ENCODE measurements around the gene PTPN3.

Gene PTPN3

DNA sequence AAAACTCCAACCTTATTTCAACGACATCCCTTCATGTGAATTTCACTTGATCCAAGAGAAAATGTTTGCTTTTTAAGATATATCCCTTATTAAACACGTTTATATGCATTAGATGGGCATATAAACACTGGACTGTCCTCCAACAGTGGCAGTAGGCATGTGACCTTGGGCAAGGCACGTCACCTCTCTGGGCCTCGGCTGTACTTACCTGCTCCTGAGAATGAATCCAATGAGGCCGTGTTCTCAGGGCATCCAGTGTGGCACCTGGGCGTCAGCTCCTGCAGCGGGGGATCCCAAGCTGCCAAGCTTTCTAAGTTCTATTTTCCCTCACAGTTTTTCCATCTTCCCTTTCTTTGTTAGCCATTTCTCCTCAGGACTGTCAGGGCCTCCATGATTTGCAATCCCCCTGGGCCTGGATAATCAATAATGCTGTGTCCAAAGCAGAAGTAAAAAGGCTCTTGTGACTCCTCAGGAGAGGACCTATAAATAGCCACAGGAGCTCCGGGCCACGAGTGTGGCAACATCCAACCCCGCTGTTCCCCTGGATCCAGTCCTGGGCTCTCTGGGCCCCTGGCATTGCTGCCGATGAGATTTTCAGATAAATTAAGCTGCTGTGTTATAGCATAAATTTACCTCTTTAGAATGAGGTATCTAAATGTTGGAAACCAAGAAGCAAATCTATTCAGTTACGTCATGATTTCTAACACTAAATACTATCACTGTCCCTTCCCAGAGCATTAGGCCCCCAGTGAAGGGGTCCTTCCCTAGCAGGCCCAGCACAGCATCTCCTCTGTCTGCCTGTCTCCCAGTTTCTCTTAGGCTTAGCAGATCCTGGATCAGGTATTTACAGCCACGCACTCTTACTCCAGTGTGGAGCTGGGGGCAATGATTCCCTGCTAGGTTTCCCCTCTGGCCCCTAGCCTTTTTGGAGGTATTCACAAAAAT is 76.8 kb downstream of the PTPN3 start:
- no peak for DNase-seq

DNA sequence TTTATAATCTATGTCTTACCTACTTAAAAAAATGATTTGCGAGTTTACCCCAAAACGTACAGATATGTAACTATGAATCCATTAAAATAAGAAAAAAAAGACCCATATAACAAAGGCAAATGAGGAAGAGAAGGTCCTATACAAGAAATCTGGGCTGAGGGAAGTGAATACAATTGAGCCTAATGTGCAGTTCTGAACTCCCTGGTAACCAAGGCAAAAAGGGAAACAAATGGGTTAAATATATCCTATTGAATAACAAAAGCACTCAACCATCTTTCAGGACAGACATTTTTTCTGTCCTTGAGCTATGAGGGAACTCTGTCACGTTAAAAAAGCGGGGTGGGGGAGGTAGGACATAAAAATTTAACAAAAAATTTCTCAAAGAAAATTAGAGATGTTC is 78.6 kb downstream of the PTPN3 start:
- no peak for DNase-seq

DNA sequence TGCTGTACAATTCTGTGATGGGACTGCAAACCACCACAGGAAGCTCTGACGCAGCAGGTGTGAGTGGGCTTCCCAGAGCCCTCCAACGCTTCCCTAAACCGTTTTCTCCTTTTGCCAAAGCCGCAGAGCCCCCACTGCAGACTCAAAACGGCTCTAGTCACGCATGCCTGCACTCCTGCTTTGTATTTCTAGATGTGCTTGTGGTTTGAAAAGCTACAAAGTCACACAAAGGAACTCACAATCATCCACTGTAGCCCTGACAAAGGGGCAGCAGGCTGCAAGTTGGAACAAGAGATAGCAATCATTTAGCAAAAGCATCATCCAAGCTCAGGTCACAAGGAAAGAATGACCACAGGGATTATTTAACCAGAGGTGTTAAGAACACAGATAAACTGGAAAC is 79.3 kb downstream of the PTPN3 start:
- DNase-seq, result no peak

DNA sequence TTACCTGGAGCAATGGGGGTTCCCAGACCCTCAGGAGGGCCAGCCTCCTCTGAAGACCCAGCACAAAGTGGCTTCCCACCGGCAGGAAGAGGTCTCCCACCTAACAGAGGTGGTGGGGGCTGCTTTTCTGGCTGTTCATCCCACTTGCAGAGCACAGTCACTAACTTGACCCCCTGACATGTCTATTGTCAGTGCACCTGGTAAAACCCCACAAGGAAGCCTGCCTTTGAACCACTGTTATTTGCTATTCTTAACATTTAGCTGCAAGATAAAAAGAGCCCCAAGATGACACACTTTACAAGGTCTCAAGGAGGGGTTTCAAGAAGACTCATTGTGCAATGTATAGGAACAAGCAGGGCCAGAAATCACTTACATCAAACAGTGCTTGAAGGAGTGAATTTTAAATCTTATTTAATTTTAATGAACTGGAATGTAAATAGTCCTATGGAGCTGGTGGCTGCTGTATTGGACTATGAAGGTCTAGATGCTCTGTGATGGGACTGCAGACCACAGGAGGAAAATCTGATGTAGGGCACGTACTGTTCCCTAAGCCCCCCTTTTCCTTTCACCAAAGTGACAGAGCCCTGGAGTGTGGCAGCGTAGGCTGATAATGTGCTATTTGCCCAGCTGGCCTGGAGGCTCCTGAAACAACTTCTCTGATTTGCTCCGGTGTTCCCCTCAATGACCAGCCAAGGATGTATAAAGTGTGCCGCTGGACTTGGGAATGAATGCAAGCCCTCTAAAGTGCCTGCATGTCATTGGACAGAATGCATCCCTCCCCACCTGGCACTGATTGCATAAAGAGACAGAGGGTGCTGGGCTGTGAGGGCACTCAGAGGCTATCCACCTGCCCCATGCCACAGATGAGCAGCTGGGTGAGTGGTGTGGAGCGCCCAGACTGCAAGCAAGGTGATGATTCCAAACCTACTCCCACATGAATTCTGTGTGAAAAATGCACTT is 80.2 kb downstream of the PTPN3 start:
- no peak for DNase-seq

DNA sequence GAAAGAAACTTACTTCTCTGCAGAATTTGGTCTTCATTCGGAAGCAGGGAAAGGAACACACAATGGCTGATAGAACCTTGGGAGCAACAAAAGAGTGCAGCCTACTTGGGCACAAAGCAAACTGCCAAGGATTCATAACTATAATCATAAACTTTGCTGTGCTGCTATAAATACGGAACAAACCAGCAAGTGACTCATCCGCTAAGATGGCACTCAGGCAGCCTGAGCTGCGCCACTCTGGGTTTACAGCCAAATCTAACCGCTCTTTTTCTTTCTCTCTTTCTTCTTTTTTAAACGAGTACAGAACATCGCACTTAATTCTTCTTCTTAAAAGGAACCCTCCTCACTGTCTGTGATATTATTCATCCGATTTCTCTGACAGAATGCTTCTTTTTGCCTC is 81.1 kb downstream of the PTPN3 start:
- DNase-seq, result no peak

DNA sequence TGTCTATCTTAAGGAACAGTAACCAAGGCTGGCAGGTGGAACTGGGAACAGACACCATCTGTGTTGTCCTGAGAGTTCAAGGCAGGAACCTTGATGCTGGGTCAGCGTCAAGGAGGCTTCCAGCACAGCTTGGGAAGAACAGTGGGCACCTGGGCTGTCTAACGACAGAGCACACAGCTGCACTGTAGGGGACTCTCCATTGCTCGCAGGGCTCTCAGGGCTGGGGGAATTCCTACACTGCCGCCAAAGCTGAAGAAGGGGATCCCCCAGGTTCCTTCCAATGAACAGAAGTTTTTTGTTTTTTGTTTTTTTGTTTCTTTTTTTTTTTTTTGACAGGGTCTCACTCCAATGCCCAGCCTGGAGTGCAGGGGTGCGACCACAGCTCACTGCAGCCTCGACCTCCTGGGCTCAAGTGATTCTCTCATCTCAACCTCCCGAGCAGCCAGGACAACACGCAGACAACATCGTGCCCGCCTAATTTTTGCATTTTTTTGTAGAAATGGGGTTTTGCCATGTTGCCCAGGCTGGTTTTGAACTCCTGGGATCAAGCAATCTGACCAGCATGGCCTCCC is 81.9 kb downstream of the PTPN3 start:
- DNase-seq, result no peak

DNA sequence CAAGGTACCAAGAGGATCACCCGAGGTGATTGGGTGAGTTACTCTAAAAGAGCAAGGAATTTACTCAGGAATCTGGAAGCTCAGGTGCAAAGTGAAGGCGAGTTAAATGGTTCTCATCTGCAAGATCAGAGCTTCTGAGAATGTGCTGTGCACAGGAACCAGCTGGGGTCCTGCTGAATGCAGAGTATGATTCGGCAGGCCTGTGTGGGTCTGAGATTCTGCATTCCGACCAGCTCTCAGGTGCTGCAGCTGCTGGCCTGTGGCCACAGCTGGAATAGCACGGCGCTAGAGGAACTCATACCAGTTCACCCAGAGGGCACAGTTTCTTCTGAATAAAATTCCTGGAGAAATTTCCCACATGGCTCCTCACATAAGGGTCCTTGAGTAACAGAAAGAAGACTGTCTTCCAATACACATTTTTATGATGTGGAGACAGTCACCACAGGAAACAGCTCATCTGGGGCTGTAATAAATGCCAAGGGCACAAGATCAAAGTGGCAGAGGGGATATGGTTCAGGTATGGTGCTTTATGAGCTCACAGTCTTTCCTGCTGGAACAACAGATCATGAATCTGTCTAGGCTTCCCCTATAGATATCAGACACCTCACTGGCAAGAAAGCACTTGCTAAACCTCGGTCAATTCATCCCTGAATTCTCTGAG is 83.9 kb downstream of the PTPN3 start:
- DNase-seq, result no peak

DNA sequence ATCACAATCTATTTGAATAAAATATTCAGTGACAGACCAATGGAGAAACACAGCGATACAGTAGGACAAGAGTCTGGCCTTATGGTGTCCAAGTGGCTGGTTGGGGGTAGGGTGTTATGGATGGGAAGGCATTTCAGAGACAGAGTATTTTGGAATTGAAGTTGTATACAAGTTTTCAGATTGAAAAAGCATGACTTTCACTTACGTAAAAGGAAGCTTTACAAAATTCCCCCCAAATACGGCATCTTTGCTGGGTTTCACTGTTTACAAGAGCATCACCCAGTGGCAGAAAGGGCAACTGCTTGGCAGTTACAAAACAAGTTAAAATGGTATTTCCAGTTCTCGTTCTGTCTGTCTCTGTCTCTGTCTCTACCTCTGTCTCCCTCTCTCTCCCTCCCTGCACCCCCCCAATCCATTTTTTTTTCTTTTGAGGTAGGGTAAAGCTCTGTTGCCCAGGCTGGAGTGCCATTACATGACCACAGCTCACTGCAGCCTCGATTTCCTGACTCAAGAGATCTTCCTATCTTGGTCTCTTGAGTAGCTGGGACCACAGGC is 86.2 kb downstream of the PTPN3 start:
- no peak for DNase-seq

DNA sequence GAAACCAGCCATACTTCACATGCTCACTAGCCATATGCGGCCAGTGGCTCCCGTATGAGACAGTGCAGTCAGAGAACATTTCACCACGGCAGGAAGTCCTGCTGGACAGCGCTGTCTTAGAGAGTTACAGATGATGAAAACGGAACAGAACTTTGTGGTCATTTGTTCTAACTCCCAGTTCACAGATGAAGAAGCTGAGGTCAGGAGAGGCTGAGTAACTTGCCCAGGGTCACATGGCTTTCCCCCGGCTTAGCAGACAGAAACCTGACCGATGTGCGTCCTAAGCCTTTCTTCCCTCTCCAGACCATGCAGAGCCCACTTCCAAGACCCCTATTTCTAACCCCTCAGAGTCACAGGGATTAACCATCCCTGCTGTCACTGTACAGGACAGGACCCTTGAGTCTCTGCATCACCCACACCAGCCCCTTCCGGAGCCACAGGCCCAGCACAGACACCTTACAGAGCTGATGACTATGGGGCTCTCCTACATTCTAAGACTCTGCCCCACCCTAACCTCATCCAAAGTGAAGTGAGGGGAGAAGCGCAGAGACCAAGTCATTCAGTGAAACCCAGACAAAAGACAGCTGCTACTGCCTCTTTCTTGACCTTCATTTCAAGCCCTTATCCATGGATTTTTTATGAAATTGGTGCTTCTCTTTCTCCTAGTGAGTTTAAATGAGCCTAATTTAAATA is 86.9 kb downstream of the PTPN3 start:
- no peak for DNase-seq

DNA sequence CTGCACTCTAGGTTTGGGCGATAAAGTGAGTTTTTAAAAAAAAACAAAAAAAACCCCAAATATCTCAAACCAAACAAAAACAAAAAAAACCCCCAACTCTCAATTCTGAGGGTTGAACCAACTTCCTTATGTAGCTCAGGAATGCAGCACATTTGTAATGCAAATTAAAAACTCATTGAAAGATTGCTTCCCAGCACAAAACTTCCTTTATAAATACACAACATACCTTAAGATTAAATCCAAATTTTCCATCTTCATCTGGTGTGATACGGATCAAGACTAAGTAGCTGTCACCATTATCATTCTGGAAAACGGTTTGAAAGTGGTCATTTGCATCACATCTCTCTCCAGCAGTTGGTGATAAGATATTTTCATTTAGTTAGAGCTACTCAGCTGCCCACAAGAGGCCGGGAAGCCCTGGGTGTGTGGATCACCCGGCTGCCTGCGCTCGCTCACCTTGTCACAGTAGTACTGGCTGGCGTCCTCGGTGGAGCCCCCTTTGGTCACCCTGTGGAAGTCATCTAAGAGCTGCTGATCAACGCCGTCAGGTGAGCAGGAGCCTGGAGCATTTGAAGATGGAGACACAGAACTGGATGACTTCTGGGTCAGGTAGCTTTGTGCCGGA is 88.2 kb downstream of the PTPN3 start:
- no peak for DNase-seq

DNA sequence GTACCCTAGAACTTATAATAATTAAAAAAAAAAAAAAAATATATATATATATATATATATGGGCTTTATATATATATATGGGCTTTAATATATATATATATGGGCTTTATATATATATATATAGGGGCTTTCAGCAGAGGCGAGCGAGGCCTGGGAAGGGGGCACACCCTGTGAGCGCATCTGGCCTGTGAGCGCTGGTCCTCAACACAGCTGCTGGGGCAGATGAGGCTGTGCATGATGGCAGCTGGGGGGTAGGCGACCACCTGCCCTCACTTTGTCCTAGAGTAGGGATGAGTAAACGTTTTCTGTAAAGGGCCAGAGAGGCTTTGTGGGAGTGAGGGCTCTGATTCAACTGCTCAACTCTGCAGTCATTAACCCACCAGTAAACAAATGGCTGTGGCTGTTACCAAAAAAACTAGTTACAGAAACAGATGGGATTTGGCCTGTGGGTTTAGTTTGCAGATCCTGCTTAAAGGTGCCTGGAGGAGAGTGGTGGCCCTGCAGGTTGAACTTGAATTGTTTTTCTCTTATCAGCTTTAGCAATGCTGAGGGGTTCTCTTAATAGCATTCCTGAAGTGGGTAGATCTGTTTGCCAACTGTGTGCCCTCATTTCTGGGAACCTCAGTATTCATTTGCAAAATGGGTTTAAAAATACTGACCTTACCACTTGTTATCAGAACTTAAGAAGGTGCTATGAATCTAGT is 89.2 kb downstream of the PTPN3 start:
- DNase-seq, result no peak

DNA sequence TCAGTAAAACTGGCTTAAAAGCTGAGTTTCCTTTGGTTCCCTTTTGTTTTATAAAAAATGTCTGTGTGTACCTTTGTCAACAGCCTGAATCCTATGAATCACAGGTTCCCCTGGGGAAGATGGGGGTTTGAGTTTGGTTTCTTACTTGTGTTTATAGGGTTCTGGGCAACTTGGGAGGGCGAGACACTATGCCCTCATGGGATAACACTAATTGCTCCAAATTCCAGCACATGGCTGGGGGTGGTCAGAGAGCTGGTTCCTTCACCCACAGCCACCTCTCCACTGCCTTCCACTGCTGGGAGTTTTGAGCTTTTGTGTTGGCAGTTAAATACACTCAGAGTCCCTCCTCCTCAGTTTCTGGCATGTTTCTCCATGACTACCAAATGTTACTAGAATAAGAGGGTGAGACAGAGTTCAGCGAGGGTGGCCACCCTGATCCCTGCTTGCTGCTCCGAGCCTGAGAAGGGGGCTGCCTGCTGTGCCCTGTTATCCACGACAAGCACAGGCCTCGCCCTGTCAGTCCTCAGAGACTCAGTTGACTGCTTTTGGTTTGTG is 94.3 kb downstream of the PTPN3 start:
- DNase-seq, result no peak

DNA sequence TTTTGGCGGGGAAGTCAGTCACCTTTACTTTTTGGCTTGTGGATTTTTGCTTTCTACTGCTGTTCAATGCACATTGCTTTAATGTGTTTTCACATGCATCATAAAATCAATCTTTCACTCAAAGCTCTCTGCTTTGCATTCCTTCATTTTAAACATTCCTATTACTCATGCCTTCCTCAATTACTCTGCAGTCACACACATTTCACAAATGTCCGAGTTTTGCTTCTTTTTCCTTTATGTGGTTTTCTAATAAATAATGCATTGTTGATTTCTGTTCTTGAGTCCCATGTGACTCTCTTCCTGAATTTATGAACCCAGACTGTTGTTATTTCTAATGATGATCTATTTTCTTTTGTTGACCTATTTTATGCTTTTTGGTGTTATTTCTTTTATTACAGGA is 95.0 kb downstream of the PTPN3 start:
- DNase-seq, result no peak

DNA sequence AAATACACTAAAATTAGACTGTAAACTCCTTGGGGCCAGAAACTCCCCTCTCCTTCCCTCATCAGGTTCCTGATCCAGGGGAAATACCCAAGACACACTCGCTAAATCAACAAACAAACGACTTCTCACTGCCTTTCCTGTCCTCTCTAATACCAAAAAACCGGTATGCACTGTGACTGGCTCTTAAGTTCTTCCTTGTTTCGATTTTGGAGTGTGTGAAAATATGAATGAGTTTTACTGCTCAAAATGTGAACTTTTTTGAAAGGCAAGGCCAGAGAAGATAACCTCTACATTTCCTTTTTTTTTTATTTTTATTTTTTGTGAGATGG is 96.2 kb downstream of the PTPN3 start:
- no peak for DNase-seq

DNA sequence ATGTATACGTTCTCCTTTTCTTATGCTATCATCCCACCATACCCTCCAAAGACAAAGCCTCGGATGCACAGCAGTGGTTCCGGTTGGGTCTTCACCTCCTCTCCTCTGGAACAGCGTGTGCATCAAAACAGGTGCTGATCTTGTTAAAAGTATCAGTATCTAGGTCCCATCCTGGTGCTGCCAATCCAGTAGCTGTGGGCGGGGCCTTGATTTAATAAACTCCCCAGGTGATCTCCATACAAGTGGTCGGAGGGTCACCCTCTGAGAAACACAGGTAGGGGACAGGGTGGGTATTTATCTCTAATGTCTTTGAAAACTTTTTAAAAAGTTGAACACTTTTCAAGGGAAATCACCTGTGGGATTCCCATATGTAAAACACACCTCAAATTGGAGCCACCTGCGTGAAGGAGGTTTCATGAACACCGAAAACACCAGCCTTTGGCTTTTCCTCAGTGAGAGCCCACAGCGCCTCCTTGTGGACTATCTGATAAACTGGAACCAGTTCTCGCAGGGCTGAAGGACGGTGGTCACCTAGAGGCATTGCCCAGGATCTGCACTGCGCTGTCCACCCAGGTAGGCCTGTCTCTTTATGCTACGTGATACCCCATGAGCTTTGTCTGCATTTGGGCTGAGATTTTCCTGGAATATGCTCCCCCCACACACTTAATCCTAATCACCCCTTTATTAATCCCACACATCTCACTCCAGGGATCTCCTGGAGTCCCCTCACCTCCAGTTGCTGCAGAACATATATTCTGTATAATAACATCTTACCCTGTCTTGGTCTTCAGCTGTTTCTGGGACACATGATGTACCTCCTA is 96.7 kb downstream of the PTPN3 start:
- peak; percentile 33 for DNase-seq

DNA sequence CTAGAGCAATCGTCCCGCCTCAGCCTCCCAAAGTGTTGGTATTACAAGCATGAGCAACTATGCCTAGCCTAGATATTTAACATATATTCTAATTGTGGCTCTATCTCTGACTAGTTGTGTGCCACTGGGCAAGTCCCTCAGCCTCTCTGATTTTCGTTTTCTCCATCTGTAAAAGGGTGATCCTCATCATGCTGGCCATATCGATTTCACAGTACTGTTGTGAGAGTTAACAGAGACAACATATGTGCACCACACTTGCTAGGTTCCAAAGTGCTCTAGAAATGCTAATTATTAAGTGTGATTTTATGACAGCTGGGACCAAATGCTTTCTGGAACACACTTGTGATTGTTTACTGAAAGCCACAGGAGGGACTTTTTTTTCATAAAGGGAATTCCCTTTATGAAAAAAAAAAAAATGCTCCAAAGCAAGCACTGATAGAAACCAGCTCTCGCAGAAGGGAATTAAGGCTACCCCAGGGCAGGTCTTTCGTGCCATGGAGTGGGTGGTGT is 98.8 kb downstream of the PTPN3 start:
- no peak for DNase-seq

DNA sequence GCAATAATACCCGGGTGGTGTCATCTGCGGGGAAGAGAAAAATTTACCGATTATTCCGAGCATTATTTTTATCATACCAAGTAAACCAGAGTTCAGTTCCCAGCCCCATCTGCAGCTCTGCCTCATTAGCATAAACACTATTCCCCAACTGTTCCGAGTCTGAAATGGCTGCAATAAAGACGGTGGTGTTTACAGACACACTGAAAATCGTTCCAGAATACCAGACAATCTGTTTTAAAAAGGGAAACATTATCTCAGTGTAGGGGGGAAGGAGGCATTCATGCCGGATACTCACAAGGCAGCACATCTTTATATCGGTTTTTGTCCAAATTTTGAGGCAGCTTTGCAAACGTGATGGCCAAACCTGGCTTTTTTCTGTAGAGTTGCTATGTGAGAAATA is 106.9 kb downstream of the PTPN3 start:
- DNase-seq, result no peak

DNA sequence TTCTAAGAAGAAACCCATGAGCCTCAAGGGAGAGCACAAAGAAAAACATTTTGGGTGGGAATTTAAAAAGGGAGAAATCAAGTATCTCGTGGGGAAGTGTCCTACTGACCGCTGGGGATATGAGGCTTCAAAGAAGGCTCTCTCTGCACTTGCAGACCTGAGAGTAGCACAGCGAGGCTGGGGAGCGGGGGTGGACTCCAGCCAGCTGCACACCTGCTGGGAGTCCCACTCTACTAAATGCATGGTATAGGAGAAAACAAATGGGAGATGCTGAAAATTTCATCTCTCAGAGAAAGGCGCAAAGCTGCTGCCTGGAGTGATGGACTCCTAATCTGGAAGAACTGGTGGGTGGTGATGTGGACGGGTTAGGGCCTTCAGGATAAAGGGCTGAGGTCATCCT is 110.3 kb downstream of the PTPN3 start:
- no peak for DNase-seq

DNA sequence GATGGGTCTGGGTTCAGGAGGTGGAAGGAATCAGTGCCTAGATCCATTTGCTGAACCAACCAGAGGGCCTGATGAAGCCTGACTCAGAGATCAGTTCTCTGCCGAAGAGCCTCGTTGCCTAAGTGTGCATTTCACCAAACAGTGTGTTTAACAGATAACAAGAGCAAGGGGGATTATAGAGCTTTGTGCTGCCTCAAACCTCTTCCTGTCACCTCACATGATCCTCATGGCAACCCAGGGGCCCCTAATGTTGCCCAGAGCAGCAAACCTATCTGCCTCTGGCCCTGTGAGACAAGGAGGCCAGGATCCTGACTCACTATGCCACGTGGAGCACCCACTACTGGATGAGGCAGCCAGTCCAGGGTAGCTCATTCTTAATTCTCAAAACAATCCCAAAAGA is 110.9 kb downstream of the PTPN3 start:
- DNase-seq, result no peak

DNA sequence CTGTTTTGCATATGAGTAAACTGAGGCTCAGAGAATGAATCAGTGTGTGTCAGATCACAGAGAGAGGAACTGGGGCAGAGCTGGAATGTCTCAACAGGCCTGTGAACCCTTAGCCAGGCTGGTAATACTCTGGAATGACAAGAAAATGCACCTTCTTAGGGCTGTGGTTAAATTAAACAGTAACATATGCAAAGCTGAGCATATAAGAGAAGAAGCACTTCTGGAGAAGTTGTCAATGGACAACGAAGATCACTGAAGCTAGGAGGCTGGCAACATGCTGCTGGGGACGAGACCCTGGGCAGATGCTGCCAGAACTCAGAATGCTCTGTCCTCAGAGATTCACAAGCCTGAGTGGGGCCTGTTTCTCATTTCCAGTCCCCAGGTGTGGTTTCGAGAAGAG is 112.6 kb downstream of the PTPN3 start:
- no peak for DNase-seq

Measured in NCI-H345 (cell line).